BE2C (cell line): ENCODE data around the gene BHLHE23.

Source experiments
- DNase-seq: peaks from one replicate; pipeline ENCODE4 v3.0.0-alpha.2; 2020
- H3K27me3 ChIP-seq: fragments of 250-450 bp; sonication (Bioruptor Pico); 2 replicates; pipeline ENCODE4 v1.5.1; 2020; ENCODE audit warnings: mild to moderate bottlenecking
- H3K36me3 ChIP-seq: fragments of 250-450 bp; sonication (Bioruptor Pico); 2 replicates; pipeline ENCODE4 v1.5.1; 2020; ENCODE audit warnings: mild to moderate bottlenecking
- H3K4me1 ChIP-seq: fragments of 250-450 bp; sonication (Bioruptor Pico); 2 replicates; pipeline ENCODE4 v1.5.1; 2020
- H3K4me3 ChIP-seq: 2 replicates; pipeline ENCODE4 v1.5.1; 2011; ENCODE audit warnings: low read depth, low read length
- H3K9me3 ChIP-seq: fragments of 250-450 bp; sonication (Bioruptor Pico); 2 replicates; pipeline ENCODE4 v1.5.1; 2020
- TF ChIP-seq, protein P1 (sequence below): IDR thresholded peaks from 2 replicates; pipeline ENCODE4 v1.5.1; 2012; ENCODE audit warnings: mild to moderate bottlenecking, low read depth, low read length

BHLHE23 gene

DNA sequence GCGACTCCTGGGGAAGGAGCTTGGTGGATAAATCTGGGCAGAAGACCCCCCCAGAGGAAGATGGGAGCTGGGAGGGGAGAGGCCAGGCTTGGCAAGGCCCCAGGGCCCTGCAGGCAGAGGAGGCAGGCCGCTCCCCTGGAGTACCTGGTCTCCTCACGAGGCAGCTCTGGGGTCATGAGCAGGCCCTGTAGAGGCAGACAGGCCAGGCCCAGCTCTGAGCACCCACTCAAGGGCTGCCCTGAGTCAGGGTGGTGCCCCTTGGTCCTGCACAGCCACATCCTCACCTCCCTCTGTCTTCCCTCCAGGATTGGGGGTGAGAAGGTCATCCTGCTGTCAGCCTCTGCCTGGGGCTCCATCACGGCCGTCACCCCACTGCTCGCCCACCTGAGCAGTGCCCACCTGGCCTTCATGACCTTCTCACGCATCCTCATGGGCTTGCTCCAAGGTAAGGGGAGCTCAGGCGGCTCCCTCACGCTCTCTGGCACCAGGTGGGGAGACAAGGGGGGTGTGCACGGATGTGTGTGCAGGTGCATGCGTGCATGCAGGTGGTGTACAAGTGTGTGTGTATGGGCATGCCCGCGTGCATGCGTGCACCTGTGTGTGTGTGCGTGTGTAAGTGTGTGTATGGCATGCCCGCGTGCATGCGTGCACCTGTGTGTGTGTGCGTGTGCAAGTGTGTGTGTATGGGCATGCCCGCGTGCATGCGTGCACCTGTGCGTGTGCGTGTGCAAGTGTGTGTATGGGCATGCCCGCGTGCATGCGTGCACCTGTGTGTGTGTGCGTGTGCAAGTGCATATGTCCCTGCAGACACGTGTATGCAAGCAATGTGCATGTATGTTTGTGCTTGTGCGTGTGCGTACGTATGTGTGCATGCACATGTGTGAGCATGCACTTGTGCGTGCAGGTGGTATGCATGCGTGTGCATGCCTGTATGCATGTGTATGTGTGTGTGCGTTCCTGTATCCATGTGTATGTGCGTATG lies 49.3 kb downstream of the BHLHE23 start:
- TF ChIP-seq, protein P1, sequence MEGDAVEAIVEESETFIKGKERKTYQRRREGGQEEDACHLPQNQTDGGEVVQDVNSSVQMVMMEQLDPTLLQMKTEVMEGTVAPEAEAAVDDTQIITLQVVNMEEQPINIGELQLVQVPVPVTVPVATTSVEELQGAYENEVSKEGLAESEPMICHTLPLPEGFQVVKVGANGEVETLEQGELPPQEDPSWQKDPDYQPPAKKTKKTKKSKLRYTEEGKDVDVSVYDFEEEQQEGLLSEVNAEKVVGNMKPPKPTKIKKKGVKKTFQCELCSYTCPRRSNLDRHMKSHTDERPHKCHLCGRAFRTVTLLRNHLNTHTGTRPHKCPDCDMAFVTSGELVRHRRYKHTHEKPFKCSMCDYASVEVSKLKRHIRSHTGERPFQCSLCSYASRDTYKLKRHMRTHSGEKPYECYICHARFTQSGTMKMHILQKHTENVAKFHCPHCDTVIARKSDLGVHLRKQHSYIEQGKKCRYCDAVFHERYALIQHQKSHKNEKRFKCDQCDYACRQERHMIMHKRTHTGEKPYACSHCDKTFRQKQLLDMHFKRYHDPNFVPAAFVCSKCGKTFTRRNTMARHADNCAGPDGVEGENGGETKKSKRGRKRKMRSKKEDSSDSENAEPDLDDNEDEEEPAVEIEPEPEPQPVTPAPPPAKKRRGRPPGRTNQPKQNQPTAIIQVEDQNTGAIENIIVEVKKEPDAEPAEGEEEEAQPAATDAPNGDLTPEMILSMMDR: no peak
- no peaks in the 10 kb centered on the region for H3K36me3 ChIP-seq
- H3K27me3 ChIP-seq: no peaks in the 10 kb centered on the region
- H3K9me3 ChIP-seq: no peaks in the 10 kb centered on the region
- DNase-seq: no peak
- H3K4me3 ChIP-seq: no peak overlapping the region
- peaks cover 38% of the 10 kb centered on the region for H3K4me1 ChIP-seq

DNA sequence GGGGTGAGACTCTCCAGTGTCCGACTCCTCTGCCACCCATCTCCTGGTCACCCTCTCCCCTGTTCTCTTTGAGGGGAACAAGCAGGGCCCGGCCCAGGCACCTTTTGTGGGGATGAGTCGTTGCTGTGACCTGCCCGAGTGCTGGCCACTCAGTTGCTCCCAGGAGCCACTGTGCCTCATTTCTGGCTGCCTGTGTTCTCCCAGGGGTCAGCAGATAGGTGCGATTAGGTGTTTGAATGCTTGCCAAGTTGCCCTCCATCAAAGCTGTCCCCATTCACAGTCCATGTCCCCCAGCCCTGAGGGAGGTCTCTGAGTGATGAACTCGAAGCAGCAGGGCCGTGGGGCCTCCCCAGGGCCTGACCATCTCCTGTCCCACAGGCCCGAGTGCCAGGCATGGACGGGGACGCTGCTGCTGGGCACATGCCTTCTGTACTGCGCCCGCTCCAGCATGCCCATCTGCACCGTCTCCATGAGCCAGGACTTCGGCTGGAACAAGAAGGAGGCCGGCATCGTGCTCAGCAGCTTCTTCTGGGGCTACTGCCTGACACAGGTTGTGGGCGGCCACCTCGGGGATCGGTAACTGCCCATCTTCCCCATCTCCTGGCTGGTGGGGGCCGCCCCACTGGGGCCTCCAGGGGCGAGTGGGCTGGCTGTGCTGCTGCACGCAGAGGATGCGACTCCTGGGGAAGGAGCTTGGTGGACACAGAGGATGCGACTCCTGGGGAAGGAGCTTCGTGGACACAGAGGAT lies 50.2 kb downstream of the BHLHE23 start:
- Histone ChIP-seq H3K4me3 (no peak overlapping the region), H3K9me3 (no peaks in the 10 kb centered on the region), H3K36me3 (no peaks in the 10 kb centered on the region), H3K27me3 (no peaks in the 10 kb centered on the region), H3K4me1 (peaks cover 29% of the 10 kb centered on the region)
- TF ChIP-seq, protein P1: no peak
- no peak for DNase-seq
